HepG2 (cell line): Measurements from ENCODE around the gene VAV2. TPM values are rescaled to one million over a fixed set of nuclear protein-coding genes. Genes with fewer than 3 reads are reported as not detected.

Source experiments
- ATAC-seq: fragments of 200-7000 bp; cut with Tn5 transposase; 3 replicates; pipeline ENCODE4 v1.9.1; 2020; ENCODE audit warnings: mild to moderate bottlenecking, moderate library complexity
- BruUV-seq: library from RNA; stranded (reverse); fragments of 400-500 nt; replicated peaks from 2 replicates; lab custom pipeline; 2021; lab: Mats Ljungman, UMichigan
- CTCF ChIA-PET: fragments of 300-600 bp; formaldehyde crosslinking; extraction: SDS; loops from one replicate; lab custom pipeline; 2021; ENCODE audit warnings: low total read pairs, inconsistent platforms, low intra/inter-chr PET ratio; lab: Yijun Ruan, JAX
- POLR2A ChIA-PET: fragments of 350-600 bp; sonication (Branson Sonifier 250); formaldehyde crosslinking; loops from one replicate; lab custom pipeline; 2020; ENCODE audit warnings: antibody characterized with exemption, inconsistent platforms; lab: Yijun Ruan, JAX
- DNase-seq: peaks from one replicate; pipeline ENCODE4 v3.0.0-alpha.2; 2015; ENCODE audit warnings: low spot score
- FAIRE-seq: peaks from 3 replicates; lab custom pipeline; 2011; peaks lifted over from hg19 to GRCh38; lab: Jason Lieb, UNC
- H2AFZ ChIP-seq: one replicate; pipeline ENCODE4 v1.6.1; 2011; ENCODE audit warnings: low read length, inconsistent platforms
- H3K27ac ChIP-seq: fragments of 300-600 bp; 3 replicates; pipeline ENCODE4 v1.8.0; 2011; ENCODE audit warnings: mixed run types, mild to moderate bottlenecking, mixed read lengths, low read length, inconsistent platforms; ENCODE audit not compliant: insufficient read depth; ENCODE audit errors: extremely low read length
- H3K27me3 ChIP-seq, 2 experiments: fragments of 200-600 bp in 1 of 2; 2 replicates in 1 of 2; 3 replicates in 1 of 2; pipeline versions ENCODE4 v1.6.0 to v1.8.0; 2011; ENCODE audit warnings: low read length in 2 of 2, mild to moderate bottlenecking in 2 of 2, moderate library complexity in 2 of 2, inconsistent platforms in 1 of 2; ENCODE audit not compliant: insufficient read depth in 2 of 2, control insufficient read depth in 1 of 2
- H3K36me3 ChIP-seq, 2 experiments: fragments of 200-600 bp in 1 of 2; replicated peaks in 1 of 2; 2 replicates in 1 of 2; 3 replicates in 1 of 2; pipeline versions ENCODE4 v1.5.1 to v1.8.0; 2011; ENCODE audit warnings: low read length in 2 of 2, inconsistent platforms in 1 of 2; ENCODE audit not compliant: insufficient read depth in 2 of 2, control insufficient read depth in 1 of 2
- H3K4me1 ChIP-seq: 2 replicates; pipeline ENCODE4 v1.5.1; 2012; ENCODE audit warnings: low read length, inconsistent platforms; ENCODE audit not compliant: insufficient read depth
- H3K4me2 ChIP-seq: 2 replicates; pipeline ENCODE4 v1.6.0; 2011; ENCODE audit warnings: low read depth, low read length, inconsistent platforms
- H3K4me3 ChIP-seq, 3 experiments: fragments of 200-600 bp in 1 of 3; sonication (generic), shearing (Covaris generic) in 1 of 3; replicated peaks in 1 of 3; 2 replicates each; pipeline ENCODE4 v1.5.1; 2011 to 2016; ENCODE audit warnings: low read length in 3 of 3, inconsistent platforms in 2 of 3, low read depth in 2 of 3, mild to moderate bottlenecking in 2 of 3, control low read depth in 1 of 3, mixed read lengths in 1 of 3; ENCODE audit not compliant: insufficient read depth in 1 of 3
- H3K79me2 ChIP-seq: one replicate; pipeline ENCODE4 v1.6.1; 2011; ENCODE audit warnings: low read length, inconsistent platforms; ENCODE audit not compliant: insufficient read depth
- H3K9ac ChIP-seq: 2 replicates; pipeline ENCODE4 v1.6.0; 2011; ENCODE audit warnings: mild to moderate bottlenecking, low read depth, low read length, inconsistent platforms; ENCODE audit not compliant: insufficient read depth
- H3K9me3 ChIP-seq: 2 replicates; pipeline ENCODE4 v1.5.1; 2012; ENCODE audit warnings: mild to moderate bottlenecking, low read length
- H4K20me1 ChIP-seq: 2 replicates; pipeline ENCODE4 v1.6.0; 2011; ENCODE audit warnings: inconsistent platforms, mild to moderate bottlenecking, low read length, moderate library complexity; ENCODE audit not compliant: insufficient read depth
- DBP ChIP-seq: sonication (generic); formaldehyde crosslinking; IDR thresholded peaks from 2 replicates; pipeline ENCODE4 v1.4.0; 2020; ENCODE audit warnings: missing genetic modification reagents; ENCODE audit errors: not compliant biosample characterization
- IRF1 ChIP-seq: sonication (generic); formaldehyde crosslinking; IDR thresholded peaks from 2 replicates; pipeline ENCODE4 v1.4.0; 2020; ENCODE audit warnings: low read depth, mild to moderate bottlenecking, missing genetic modification reagents
- PCBP1 ChIP-seq: fragments of 200-400 bp; formaldehyde crosslinking; IDR thresholded peaks from 2 replicates; pipeline ENCODE4 v1.6.1; 2017; ENCODE audit warnings: mild to moderate bottlenecking, low read depth, low read length, borderline replicate concordance
- PRDM15 ChIP-seq: sonication (generic); formaldehyde crosslinking; IDR thresholded peaks from 2 replicates; pipeline ENCODE4 v1.4.0; 2020; ENCODE audit warnings: missing genetic modification reagents
- RFXAP ChIP-seq: sonication (generic); formaldehyde crosslinking; IDR thresholded peaks from 2 replicates; pipeline ENCODE4 v1.4.0; 2020; ENCODE audit warnings: missing genetic modification reagents, borderline replicate concordance
- SOX13 ChIP-seq, 3 experiments: fragments of 450-650 bp in 1 of 3; sonication (generic) in 1 of 3; formaldehyde crosslinking in 1 of 3; IDR thresholded peaks in 2 of 3; conservative IDR thresholded peaks in 1 of 3; 2 replicates each; pipeline versions ENCODE4 v1.5.0 to v1.6.1; 2016 to 2020; ENCODE audit warnings: antibody characterized with exemption in 1 of 3, mild to moderate bottlenecking in 1 of 3, missing compliant biosample characterization in 1 of 3, missing genetic modification reagents in 1 of 3, moderate library complexity in 1 of 3
- ZNF280D ChIP-seq: sonication (generic); formaldehyde crosslinking; IDR thresholded peaks from 2 replicates; pipeline ENCODE4 v1.5.1; 2020; ENCODE audit warnings: mild to moderate bottlenecking, missing genetic modification reagents
- ZNF644 ChIP-seq: IDR thresholded peaks from 2 replicates; pipeline ENCODE4 v1.6.1; 2016; ENCODE audit warnings: low read depth
- ZNF670 ChIP-seq: sonication (generic); formaldehyde crosslinking; IDR thresholded peaks from 2 replicates; pipeline ENCODE4 v1.8.0; 2022; ENCODE audit warnings: mild to moderate bottlenecking, missing genetic modification reagents, borderline replicate concordance
- ZNF724P ChIP-seq: sonication (generic); formaldehyde crosslinking; IDR thresholded peaks from 2 replicates; pipeline ENCODE4 v1.8.0; 2022; ENCODE audit warnings: missing genetic modification reagents, borderline replicate concordance
- ZNF746 ChIP-seq: sonication (generic); formaldehyde crosslinking; IDR thresholded peaks from 2 replicates; pipeline ENCODE4 v1.8.0; 2022; ENCODE audit warnings: mild to moderate bottlenecking, missing genetic modification reagents
- WGBS: methylation state at CpG from one replicate; pipeline ENCODE4 v1.1.6; 2017; ENCODE audit warnings: low lambda C conversion rate; 5-methylcytosine and 5-hydroxymethylcytosine counted together
- in situ Hi-C: cut with HindIII; loops from 2 replicates; pipeline ENCODE4 v1.10.0; 2017; ENCODE audit warnings: low pct_unique_long_range_greater_than_20kb; ENCODE audit not compliant: extremely low pct_ligation_motif_present
- intact Hi-C: fragments of 100-400 bp; cut with micrococcal nuclease; formaldehyde crosslinking; loops from one replicate; pipeline ENCODE4 v1.10.0; 2022; ENCODE audit not compliant: unreplicated experiment
- polyA plus RNA-seq, 8 experiments: library from polyadenylated mRNA; depleted of rRNA in 3 of 8; stranded (reverse) in 7 of 8; unstranded in 1 of 8; fragments of >200 nt; fragmentation: Illumina TruSeq in 4 of 8; extraction: Trizol in 4 of 8; gene quantifications; 2 replicates each; pipeline versions ENCODE4 v1.2.1 to v1.2.3, GENCODE V29; 2011 to 2016; ENCODE audit warnings: low read depth in 4 of 8, missing spikeins in 1 of 8, mixed read lengths in 1 of 8; ENCODE audit not compliant: insufficient read depth in 1 of 8
- total RNA-seq, 5 experiments: library from RNA; depleted of rRNA; stranded (reverse); fragments of >200 nt; fragmentation: Illumina TruSeq; extraction: Trizol; gene quantifications; 2 replicates each; pipeline ENCODE4 v1.2.3, GENCODE V29; 2016; ENCODE audit warnings: low read depth in 1 of 5

Gene VAV2
- total and polyA plus RNA-seq, 2 of the 13 experiments (the other 11 are each of a cell fraction or from before 2014, with no cell fraction given) = 22.5 to 22.9 TPM

GRCh38 chr9:133823189-133824105 is 168.7 kb downstream of the VAV2 start:
- no peaks in the 10 kb centered on the region for H3K27me3 ChIP-seq
- H3K9me3 ChIP-seq = no peaks in the 10 kb centered on the region
- H4K20me1 ChIP-seq = peaks cover 6% of the 10 kb centered on the region; the same call in 1 of the 2 replicates
- H3K27ac ChIP-seq = no peak overlapping the region
- H3K4me3 ChIP-seq = no peak overlapping the region
- in situ Hi-C loops (no loop called here), intact Hi-C loops (no loop called here)
- no peak overlapping the region for H3K9ac ChIP-seq
- WGBS = 97% methylated on average over 25 of the region's 29 CpGs
- peaks cover 12 to 30% of the 10 kb centered on the region in 2 experiments; a peak in 4 of 5 replicates for H3K36me3 ChIP-seq
- H2AFZ ChIP-seq = no peak overlapping the region
- DNase-seq = no peak
- no TSS peak for BruUV-seq
- ATAC-seq = no peak
- no peaks in the 10 kb centered on the region for H3K79me2 ChIP-seq
- H3K4me2 ChIP-seq = no peak overlapping the region
- ChIA-PET POLR2A (no interaction called here), CTCF (no interaction called here)
- peaks cover 12% of the 10 kb centered on the region for H3K4me1 ChIP-seq
- FAIRE-seq = no peak
- no peak for TF ChIP-seq PCBP1
- TF ChIP-seq ZNF724P = no peak
- TF ChIP-seq DBP (CRISPR knock-in tag) = no peak
- no peak for TF ChIP-seq ZNF670 (CRISPR knock-in tag)
- no peak for TF ChIP-seq IRF1 (CRISPR knock-in tag)
- no peak for TF ChIP-seq RFXAP
- TF ChIP-seq ZNF280D = no peak
- TF ChIP-seq ZNF746 = no peak
- no peak for TF ChIP-seq ZNF644 (CRISPR knock-in tag)
- TF ChIP-seq SOX13 (IDR thresholded peaks at IDR 0.05) = no peak
- TF ChIP-seq SOX13 (CRISPR knock-in tag; conservative IDR thresholded peaks at IDR 0.05 in 1 of 2, IDR thresholded peaks at IDR 0.05 in 1 of 2) = no peak
- no peak for TF ChIP-seq PRDM15 (CRISPR knock-in tag)
